ENCODE measurements around the gene RBBP8. TPM values are rescaled to one million over a fixed set of nuclear protein-coding genes. Genes with fewer than 3 reads are reported as not detected.

The RBBP8 gene
- total and polyA plus RNA-seq, 10 of the 15 experiments (the other 5 are each of a cell fraction or from before 2014, with no cell fraction given): 46.2 to 82.3 (median 68.7) TPM

GRCh38 chr18:22956226-22956625 is 23.1 kb downstream of the RBBP8 start:
- no peak for ATAC-seq
- H3K27ac ChIP-seq (ENCODE audit: control insufficient read depth, insufficient read depth): no peak overlapping the region
- intact Hi-C loops (cut with micrococcal nuclease; ENCODE audit: unreplicated experiment): no loop called here
- H4K20me1 ChIP-seq (ENCODE audit: control insufficient read depth, insufficient read depth): no peaks in the 10 kb centered on the region
- RAD21 ChIA-PET (ENCODE audit: unreplicated experiment): interaction anchor here (1.4 kb wide), 1 partner anchor 21 kb away, joined by 4 read pairs; no protein-coding TSS in a partner anchor
- 100% methylated on average over 3 of the region's 3 CpGs for WGBS (ENCODE audit: insufficient coverage, insufficient replicate concordance, low lambda C conversion rate, missing lambda C conversion rate)
- H2AFZ ChIP-seq (ENCODE audit: control insufficient read depth, low read depth, low read length): no peak overlapping the region
- in situ Hi-C loops (cut with MboI): loop anchor here (10.0 to 25.0 kb wide), 2 partner anchors 61 to 1894 kb away; no protein-coding TSS in a partner anchor
- no peak overlapping the region for H3K9ac ChIP-seq (ENCODE audit: control insufficient read depth, insufficient read depth, low read length)
- no peak overlapping the region for H3K4me3 ChIP-seq
- no peak for FAIRE-seq
- CTCF ChIA-PET: interaction anchor here (0.7 to 1.5 kb wide), 3 partner anchors 16 to 73 kb away, joined by 3 to 7 read pairs (median 3); no protein-coding TSS in a partner anchor
- peaks cover 6 to 7% of the 10 kb centered on the region in 2 experiments; a peak in 2 of 4 replicates for H3K36me3 ChIP-seq (ENCODE audit: control insufficient read depth in 2 of 2, insufficient read depth in 2 of 2, low read length in 1 of 2)
- POLR2A ChIA-PET: no interaction called here
- no peaks in the 10 kb centered on the region for H3K79me2 ChIP-seq (ENCODE audit: control insufficient read depth, insufficient read depth, low read length)
- BruUV-seq (replicated peaks): no TSS peak
- no peaks in the 10 kb centered on the region for H3K9me3 ChIP-seq (replicated peaks; ENCODE audit: control insufficient read depth, insufficient read depth, low read length)
- no peak for DNase-seq (ENCODE audit: low read depth, low spot score)
- no peaks in the 10 kb centered on the region for H3K4me1 ChIP-seq (ENCODE audit: control insufficient read depth, insufficient read depth, low read length)
- SMC1A ChIA-PET (ENCODE audit: uncharacterized antibody, unreplicated experiment): interaction anchor here (2.0 to 3.5 kb wide), 3 partner anchors 10 to 22 kb away, joined by 6 to 21 read pairs (median 8); no protein-coding TSS in a partner anchor
- no peaks in the 10 kb centered on the region for H3K27me3 ChIP-seq (replicated peaks in 1 of 2; ENCODE audit: control insufficient read depth in 2 of 2, insufficient read depth in 2 of 2, low read length in 1 of 2)
- no peak overlapping the region for H3K4me2 ChIP-seq (ENCODE audit: control insufficient read depth, insufficient read depth)
- TF ChIP-seq RELA (IDR thresholded peaks at IDR 0.05; ENCODE audit: borderline replicate concordance, partially characterized antibody) (no peak), ATF7 (IDR thresholded peaks at IDR 0.05; ENCODE audit: low read depth) (no peak), KDM1A (IDR thresholded peaks at IDR 0.05; ENCODE audit: borderline replicate concordance) (no peak), DPF2 (IDR thresholded peaks at IDR 0.05) (no peak), SREBF2 (IDR thresholded peaks at IDR 0.05; ENCODE audit: low read length) (no peak), ZSCAN29 (IDR thresholded peaks at IDR 0.05) (no peak), ATF3 (IDR thresholded peaks at IDR 0.05; ENCODE audit: borderline replicate concordance, extremely low read depth, low read depth, low read length) (no peak), MTA3 (IDR thresholded peaks at IDR 0.05; ENCODE audit: borderline replicate concordance, low read length) (no peak), SRF (IDR thresholded peaks at IDR 0.05; ENCODE audit: low read depth in 2 of 2, low read length in 2 of 2) (no peak), STAT1 (conservative IDR thresholded peaks at IDR 0.05) (no peak), GABPA (IDR thresholded peaks at IDR 0.05; ENCODE audit: low read depth) (no peak), ZBTB4 (CRISPR knock-in tag; IDR thresholded peaks at IDR 0.05) (no peak), NKRF (conservative IDR thresholded peaks at IDR 0.05) (no peak), IRF3 (IDR thresholded peaks at IDR 0.05) (no peak)
- TF ChIP-seq, protein P1, sequence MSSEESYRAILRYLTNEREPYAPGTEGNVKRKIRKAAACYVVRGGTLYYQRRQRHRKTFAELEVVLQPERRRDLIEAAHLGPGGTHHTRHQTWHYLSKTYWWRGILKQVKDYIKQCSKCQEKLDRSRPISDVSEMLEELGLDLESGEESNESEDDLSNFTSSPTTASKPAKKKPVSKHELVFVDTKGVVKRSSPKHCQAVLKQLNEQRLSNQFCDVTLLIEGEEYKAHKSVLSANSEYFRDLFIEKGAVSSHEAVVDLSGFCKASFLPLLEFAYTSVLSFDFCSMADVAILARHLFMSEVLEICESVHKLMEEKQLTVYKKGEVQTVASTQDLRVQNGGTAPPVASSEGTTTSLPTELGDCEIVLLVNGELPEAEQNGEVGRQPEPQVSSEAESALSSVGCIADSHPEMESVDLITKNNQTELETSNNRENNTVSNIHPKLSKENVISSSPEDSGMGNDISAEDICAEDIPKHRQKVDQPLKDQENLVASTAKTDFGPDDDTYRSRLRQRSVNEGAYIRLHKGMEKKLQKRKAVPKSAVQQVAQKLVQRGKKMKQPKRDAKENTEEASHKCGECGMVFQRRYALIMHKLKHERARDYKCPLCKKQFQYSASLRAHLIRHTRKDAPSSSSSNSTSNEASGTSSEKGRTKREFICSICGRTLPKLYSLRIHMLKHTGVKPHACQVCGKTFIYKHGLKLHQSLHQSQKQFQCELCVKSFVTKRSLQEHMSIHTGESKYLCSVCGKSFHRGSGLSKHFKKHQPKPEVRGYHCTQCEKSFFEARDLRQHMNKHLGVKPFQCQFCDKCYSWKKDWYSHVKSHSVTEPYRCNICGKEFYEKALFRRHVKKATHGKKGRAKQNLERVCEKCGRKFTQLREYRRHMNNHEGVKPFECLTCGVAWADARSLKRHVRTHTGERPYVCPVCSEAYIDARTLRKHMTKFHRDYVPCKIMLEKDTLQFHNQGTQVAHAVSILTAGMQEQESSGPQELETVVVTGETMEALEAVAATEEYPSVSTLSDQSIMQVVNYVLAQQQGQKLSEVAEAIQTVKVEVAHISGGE (CRISPR knock-in tag; IDR thresholded peaks at IDR 0.05): no peak
